ENCODE results near the gene ASIC2. TPM values are rescaled to one million over a fixed set of nuclear protein-coding genes. Genes with fewer than 3 reads are reported as not detected.

Gene ASIC2
- total RNA-seq, 4 donors from 2014 or later = 0.48 TPM; not detected in 3

DNA sequence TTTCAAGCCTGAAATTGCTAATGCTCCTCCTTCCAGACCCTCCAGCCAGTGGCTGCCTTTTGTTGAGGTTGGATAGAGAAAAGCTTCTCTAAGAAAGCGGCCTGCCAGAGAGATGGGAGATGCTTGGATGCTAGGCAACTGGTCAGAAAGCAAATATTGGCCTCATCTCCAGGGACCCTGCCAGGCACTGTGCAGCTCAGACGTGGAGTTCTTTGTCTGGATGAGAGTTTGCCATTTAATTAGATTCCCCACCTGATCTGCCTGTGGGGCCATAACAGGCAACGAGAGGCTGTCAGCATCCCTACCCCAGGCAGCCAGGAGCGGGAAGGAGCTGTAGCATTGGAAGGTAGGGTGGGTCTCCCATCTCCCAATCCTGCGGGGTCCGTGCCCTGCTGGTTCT lies 52.7 kb downstream of the ASIC2 start:
- DNase-seq (ENCODE audit: low spot score) (no peak), ATAC-seq (ENCODE audit: low FRiP score) (no peak)
- TF ChIP-seq, protein P1, sequence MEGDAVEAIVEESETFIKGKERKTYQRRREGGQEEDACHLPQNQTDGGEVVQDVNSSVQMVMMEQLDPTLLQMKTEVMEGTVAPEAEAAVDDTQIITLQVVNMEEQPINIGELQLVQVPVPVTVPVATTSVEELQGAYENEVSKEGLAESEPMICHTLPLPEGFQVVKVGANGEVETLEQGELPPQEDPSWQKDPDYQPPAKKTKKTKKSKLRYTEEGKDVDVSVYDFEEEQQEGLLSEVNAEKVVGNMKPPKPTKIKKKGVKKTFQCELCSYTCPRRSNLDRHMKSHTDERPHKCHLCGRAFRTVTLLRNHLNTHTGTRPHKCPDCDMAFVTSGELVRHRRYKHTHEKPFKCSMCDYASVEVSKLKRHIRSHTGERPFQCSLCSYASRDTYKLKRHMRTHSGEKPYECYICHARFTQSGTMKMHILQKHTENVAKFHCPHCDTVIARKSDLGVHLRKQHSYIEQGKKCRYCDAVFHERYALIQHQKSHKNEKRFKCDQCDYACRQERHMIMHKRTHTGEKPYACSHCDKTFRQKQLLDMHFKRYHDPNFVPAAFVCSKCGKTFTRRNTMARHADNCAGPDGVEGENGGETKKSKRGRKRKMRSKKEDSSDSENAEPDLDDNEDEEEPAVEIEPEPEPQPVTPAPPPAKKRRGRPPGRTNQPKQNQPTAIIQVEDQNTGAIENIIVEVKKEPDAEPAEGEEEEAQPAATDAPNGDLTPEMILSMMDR (IDR thresholded peaks at IDR 0.05) = no peak

DNA sequence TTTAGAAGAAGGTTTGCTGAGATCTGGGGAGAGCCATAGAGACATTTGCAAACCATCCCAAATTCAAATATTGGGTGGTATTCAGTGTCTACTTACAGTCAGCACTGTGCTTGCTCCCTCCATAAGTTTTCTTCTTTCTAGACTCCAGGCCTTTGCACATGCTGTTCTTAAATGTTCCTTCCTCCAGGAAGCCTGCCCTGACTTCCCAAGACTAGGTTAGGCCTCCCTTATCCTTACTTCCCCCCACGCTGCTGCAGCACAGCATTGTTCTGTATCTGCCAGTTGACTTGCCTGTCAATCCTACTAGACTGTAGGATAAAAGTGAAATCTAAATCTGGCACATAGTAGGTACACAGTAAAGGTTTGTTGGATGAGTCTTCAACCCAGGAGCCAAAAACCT lies 53.4 kb downstream of the ASIC2 start:
- TF ChIP-seq, protein P1 (IDR thresholded peaks at IDR 0.05) = no peak

DNA sequence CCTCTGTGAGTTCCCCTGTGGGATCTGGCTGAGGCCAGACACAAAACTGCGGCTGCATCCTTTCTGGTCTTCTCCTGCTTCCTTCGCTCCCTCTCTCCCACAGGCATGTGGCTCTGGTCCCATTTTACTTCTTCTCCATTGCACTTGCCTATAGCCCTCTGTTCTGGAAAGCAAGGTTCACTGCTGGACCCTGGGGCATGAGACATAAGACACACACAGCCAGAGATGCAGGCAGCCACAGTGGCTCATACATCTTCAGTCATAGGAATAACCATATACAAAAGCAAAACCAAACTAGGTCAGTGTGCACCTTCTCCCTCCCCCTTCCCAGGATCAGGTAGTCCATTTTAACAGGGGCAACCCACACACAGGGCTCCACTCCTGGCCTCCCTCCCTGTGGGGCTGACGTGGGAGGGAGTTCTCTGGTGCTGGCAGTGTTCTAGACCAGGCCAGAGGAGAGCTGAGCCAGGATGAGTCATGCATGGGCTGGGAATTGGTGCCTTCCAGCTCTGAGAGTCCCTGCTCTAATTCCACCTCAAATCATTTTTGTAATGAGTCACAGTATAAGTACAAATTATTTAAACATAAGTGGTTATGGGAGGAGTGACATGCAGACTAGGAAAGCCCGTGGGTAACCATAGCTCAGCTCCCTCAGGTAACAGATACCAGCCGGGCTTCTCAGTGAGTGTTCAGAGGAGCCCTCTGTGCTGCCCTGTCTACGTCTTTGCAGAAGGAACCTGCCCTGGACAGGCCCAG lies 58.0 kb downstream of the ASIC2 start:
- TF ChIP-seq, protein P1 (IDR thresholded peaks at IDR 0.05) = no peak
- peak; percentile 98 for ATAC-seq (ENCODE audit: low FRiP score)
- peak; percentile 35 for DNase-seq (ENCODE audit: low spot score)

More for the DNA sequence above, 53.4 kb downstream of the ASIC2 start:
- no peak for ATAC-seq (ENCODE audit: low FRiP score)
- DNase-seq (ENCODE audit: low spot score) = no peak

DNA sequence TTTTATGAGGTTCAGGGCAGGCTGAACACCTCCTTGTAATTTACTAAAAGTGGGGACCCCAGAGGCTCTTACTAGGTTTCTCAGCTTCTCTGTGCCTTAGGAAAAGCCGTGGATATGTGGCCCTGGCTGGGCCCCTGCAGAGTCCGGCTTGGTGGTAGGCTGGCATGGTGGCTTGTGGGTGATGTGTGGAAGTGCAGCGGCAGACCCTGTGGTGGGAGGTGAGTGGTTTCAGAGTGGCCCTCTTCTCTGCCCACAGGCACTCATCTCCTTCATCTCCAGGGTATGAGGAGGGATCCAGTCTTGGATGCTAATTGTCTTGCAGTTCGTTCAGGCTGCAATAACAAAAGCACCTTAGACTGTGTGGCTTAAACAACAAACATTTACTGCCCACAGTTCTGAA lies 58.9 kb downstream of the ASIC2 start:
- DNase-seq (ENCODE audit: low spot score) (no peak), ATAC-seq (ENCODE audit: low FRiP score) (no peak)
- TF ChIP-seq, protein P1 (IDR thresholded peaks at IDR 0.05) = no peak

DNA sequence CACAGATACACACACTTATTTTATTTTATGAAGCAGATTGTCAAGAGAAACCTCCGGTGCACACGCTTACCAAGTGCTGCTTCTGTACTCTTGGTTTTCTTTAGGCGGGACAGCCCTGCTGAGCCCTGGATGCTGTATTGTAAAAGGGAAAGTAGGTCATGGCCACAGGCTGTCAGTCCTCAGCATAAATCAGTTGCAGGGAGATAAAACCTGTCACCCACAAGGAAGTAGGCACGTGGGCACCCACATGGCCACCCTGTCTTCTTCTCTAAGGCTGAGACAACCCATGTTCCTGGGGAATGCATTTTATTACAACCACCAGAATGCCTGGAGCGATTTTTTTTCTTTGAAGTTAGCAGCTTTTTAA lies 59.3 kb downstream of the ASIC2 start:
- ATAC-seq (ENCODE audit: low FRiP score) = no peak

DNA sequence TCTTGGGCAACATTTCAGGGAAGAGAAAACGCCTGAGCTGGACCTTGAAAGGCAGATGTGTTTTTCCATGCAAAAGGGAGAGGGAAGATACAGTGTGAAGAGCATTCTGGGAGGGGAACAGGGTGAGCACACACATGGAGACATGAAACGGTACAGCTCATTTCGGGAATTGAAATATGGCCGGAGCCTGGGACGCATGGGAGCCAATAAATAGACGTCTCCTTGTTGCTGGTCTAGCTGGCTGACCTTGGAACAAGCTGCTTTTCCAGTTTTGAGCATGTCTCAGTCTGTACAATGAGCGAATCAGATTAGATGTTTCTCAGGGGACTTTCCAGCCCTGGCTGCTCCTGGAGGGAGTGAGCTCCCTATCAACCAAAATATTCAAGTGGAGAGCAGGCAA lies 63.6 kb downstream of the ASIC2 start:
- TF ChIP-seq, protein P1 (IDR thresholded peaks at IDR 0.05) = no peak
- ATAC-seq (ENCODE audit: low FRiP score) (peak; percentile 69), DNase-seq (ENCODE audit: low spot score) (no peak)

More for the DNA sequence above, 59.3 kb downstream of the ASIC2 start:
- TF ChIP-seq, protein P1 (IDR thresholded peaks at IDR 0.05) = no peak
- no peak for DNase-seq (ENCODE audit: low spot score)

DNA sequence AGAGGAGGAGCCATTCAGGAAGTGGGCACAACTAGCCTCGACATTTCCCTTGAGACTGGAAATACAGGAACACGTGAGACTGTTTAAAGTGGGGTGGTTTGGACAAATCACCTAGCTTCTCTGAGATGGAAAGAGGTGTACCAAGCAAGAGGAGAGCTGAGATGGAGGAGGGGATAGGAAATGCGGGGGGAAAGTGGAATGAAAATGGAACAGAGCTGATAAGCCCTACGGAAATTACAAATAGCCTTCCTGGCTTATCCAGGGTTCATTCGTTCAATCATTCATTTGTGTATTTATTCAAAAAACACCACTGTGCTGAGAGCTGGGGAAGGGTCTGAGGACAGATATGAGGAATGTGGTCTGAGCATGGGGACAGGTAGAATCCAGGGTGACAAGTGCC lies 64.1 kb downstream of the ASIC2 start:
- TF ChIP-seq, protein P1 (IDR thresholded peaks at IDR 0.05) = no peak
- DNase-seq (ENCODE audit: low spot score) (no peak), ATAC-seq (ENCODE audit: low FRiP score) (no peak)

Data from omental fat pad (tissue), 4 donors.